ENCODE measurements around the gene KISS1. TPM values are rescaled to one million over a fixed set of nuclear protein-coding genes. Genes with fewer than 3 reads are reported as not detected.

Gene KISS1
- total and polyA plus RNA-seq, 4 donors, result 0.25 to 3.4 TPM; not detected in 2

DNA sequence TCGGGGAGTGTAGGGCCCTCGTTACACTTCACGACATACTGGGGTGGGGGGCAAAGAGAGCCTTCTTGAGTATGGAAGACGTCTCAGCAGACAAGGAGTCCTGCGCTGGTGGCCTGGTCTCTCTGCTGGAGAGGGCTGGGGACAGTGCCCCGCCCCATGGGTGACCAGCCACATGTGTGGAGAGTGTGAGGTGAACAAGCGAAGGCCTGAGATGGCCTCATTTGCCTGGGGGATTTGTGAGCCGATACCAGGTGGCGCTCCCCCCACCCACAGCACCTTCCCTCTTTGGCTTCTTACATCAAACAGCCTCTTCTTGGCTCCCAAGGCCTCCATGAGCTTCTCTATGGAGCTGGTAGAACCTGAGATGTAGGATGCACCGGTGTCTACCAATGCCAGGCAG is 40.4 kb downstream of the KISS1 start:
- Histone ChIP-seq H3K4me3 (no peak overlapping the region), H3K36me3 (ENCODE audit: control insufficient read depth in 4 of 4, insufficient read depth in 4 of 4, low read length in 4 of 4) (no peaks in the 10 kb centered on the region), H3K9ac (ENCODE audit: insufficient read depth in 1 of 2, low read length in 2 of 2) (no peak overlapping the region), H3K27ac (ENCODE audit: low read depth in 1 of 2, low read length in 1 of 2) (no peak overlapping the region), H3K27me3 (ENCODE audit: control insufficient read depth in 3 of 3, insufficient read depth in 3 of 3, low read length in 2 of 3) (no peaks in the 10 kb centered on the region), H3K9me3 (ENCODE audit: control insufficient read depth in 4 of 4, insufficient read depth in 3 of 4, low read length in 3 of 4) (no peaks in the 10 kb centered on the region), H3K4me1 (ENCODE audit: control insufficient read depth in 5 of 5, insufficient read depth in 5 of 5, low read length in 5 of 5) (peaks cover 0 to 4% (median 2%) of the 10 kb centered on the region in 5 donors)
- no peak for DNase-seq
- no peak for ATAC-seq (ENCODE audit: insufficient read depth, low FRiP score)
- TF ChIP-seq, protein P1, sequence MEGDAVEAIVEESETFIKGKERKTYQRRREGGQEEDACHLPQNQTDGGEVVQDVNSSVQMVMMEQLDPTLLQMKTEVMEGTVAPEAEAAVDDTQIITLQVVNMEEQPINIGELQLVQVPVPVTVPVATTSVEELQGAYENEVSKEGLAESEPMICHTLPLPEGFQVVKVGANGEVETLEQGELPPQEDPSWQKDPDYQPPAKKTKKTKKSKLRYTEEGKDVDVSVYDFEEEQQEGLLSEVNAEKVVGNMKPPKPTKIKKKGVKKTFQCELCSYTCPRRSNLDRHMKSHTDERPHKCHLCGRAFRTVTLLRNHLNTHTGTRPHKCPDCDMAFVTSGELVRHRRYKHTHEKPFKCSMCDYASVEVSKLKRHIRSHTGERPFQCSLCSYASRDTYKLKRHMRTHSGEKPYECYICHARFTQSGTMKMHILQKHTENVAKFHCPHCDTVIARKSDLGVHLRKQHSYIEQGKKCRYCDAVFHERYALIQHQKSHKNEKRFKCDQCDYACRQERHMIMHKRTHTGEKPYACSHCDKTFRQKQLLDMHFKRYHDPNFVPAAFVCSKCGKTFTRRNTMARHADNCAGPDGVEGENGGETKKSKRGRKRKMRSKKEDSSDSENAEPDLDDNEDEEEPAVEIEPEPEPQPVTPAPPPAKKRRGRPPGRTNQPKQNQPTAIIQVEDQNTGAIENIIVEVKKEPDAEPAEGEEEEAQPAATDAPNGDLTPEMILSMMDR (IDR thresholded peaks at IDR 0.05; ENCODE audit: control extremely low read depth, extremely low read depth), result no peak
- 89 to 91% methylated on average over 10 of the region's 10 CpGs for WGBS, 2 donors

DNA sequence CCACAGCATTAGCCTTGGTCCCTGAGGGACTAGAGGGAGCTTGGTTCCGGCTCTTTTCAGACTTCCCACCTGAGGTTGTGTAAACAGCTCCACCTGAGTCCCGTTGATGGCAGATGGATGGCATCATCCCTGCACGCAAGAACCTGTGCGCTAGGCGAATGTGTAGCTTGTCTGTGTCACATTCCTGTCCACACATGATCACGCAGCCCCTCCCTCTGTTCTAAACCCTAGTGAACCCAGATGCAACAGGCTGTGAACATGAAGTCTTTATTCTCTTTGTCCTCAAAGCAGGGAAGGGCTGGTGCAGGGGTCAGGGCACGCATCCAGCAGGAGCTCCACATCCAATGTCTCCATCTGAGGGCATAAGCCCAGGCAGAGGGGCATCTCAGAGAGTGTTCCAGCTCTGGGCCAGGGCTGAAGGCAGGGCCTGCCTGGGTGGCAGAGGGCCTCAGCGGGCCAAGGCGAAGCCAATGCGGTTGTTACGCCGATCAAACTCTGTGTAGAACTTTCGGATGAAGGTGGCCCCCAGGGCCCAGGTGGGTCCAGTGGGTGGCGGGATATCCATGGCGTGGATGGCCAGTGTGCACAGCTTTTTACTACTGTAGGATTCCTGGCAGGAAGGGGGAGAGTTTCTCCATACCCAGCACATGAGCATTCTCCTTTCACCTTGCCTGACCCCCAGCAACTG is 41.6 kb downstream of the KISS1 start:
- no peak overlapping the region for H3K27ac ChIP-seq (ENCODE audit: low read depth in 1 of 2, low read length in 1 of 2)
- DNase-seq (no peak), ATAC-seq (ENCODE audit: insufficient read depth, low FRiP score) (no peak)
- H3K27me3 ChIP-seq (ENCODE audit: control insufficient read depth in 3 of 3, insufficient read depth in 3 of 3, low read length in 2 of 3), result no peaks in the 10 kb centered on the region
- TF ChIP-seq, protein P1 (IDR thresholded peaks at IDR 0.05; ENCODE audit: control extremely low read depth, extremely low read depth), result no peak
- no peak overlapping the region for H3K4me3 ChIP-seq
- H3K4me1 ChIP-seq (ENCODE audit: control insufficient read depth in 5 of 5, insufficient read depth in 5 of 5, low read length in 5 of 5), result peaks cover 0 to 4% (median 2%) of the 10 kb centered on the region in 5 donors
- H3K9ac ChIP-seq (ENCODE audit: insufficient read depth in 1 of 2, low read length in 2 of 2), result no peak overlapping the region
- 93 to 94% methylated on average over 15 of the region's 15 CpGs for WGBS, 2 donors
- no peaks in the 10 kb centered on the region for H3K36me3 ChIP-seq (ENCODE audit: control insufficient read depth in 4 of 4, insufficient read depth in 4 of 4, low read length in 4 of 4)
- no peaks in the 10 kb centered on the region for H3K9me3 ChIP-seq (ENCODE audit: control insufficient read depth in 4 of 4, insufficient read depth in 3 of 4, low read length in 3 of 4)

- 94 to 95% methylated on average over 5 of the region's 5 CpGs for WGBS, 2 donors
- Histone ChIP-seq H3K27me3 (ENCODE audit: control insufficient read depth in 3 of 3, insufficient read depth in 3 of 3, low read length in 2 of 3) (no peaks in the 10 kb centered on the region), H3K4me3 (no peak overlapping the region), H3K9ac (ENCODE audit: insufficient read depth in 1 of 2, low read length in 2 of 2) (no peak overlapping the region), H3K27ac (ENCODE audit: low read depth in 1 of 2, low read length in 1 of 2) (no peak overlapping the region), H3K9me3 (ENCODE audit: control insufficient read depth in 4 of 4, insufficient read depth in 3 of 4, low read length in 3 of 4) (no peaks in the 10 kb centered on the region), H3K36me3 (ENCODE audit: control insufficient read depth in 4 of 4, insufficient read depth in 4 of 4, low read length in 4 of 4) (no peaks in the 10 kb centered on the region), H3K4me1 (ENCODE audit: control insufficient read depth in 5 of 5, insufficient read depth in 5 of 5, low read length in 5 of 5) (peaks cover 0 to 4% (median 2%) of the 10 kb centered on the region in 5 donors)
- no peak for ATAC-seq (ENCODE audit: insufficient read depth, low FRiP score)
- TF ChIP-seq, protein P1 (IDR thresholded peaks at IDR 0.05; ENCODE audit: control extremely low read depth, extremely low read depth), result no peak
- no peak for DNase-seq
Measured at GRCh38 chr1:204153667-204154066, 42.6 kb downstream of the KISS1 start.

Data from lung (tissue), 12 donors.